Measurements from ENCODE around the gene PIGQ. TPM values are rescaled to one million over a fixed set of nuclear protein-coding genes. Genes with fewer than 3 reads are reported as not detected.

PIGQ gene
- total and polyA plus RNA-seq, 5 experiments from 2014 or later, result 8.8 to 59.0 (median 13.4) TPM

- H3K4me3 Mint-ChIP-seq, result no peak overlapping the region
- POLR2A ChIA-PET, result interaction anchor here (0.9 kb wide), 1 partner anchor 12 kb away, joined by 3 read pairs; no protein-coding TSS in a partner anchor
- ATAC-seq, result no peak
- peaks cover 14 to 32% (median 25%) of the 10 kb centered on the region in 4 donors for H3K4me1 Mint-ChIP-seq
- H3K36me3 Mint-ChIP-seq, result peaks cover 0 to 2% (median 0%) of the 10 kb centered on the region in 3 donors
- no peaks in the 10 kb centered on the region for H3K27me3 Mint-ChIP-seq
- H3K9me3 Mint-ChIP-seq, result peaks cover 0 to 2% (median 0%) of the 10 kb centered on the region in 9 donors
- no peak overlapping the region for H3K27ac Mint-ChIP-seq
- no peak for DNase-seq
Observed at GRCh38 chr16:572865-573650, 3.3 kb downstream of the PIGQ start.

- Mint-ChIP-seq H3K9me3 (no peaks in the 10 kb centered on the region), H3K36me3 (peaks cover 0 to 2% (median 0%) of the 10 kb centered on the region in 3 donors), H3K4me1 (peaks cover 14 to 27% (median 21%) of the 10 kb centered on the region in 4 donors), H3K27me3 (no peaks in the 10 kb centered on the region), H3K27ac (no peak overlapping the region), H3K4me3 (no peak overlapping the region)
- POLR2A ChIA-PET, result interaction anchor here (0.9 kb wide), 1 partner anchor 11 kb away, joined by 3 read pairs; no protein-coding TSS in a partner anchor
- DNase-seq, result no peak
- ATAC-seq, result no peak
Observed at GRCh38 chr16:574021-574760, 4.4 kb downstream of the PIGQ start.

- no peak overlapping the region for H3K27ac Mint-ChIP-seq
- DNase-seq (no peak), ATAC-seq (no peak)
- no peaks in the 10 kb centered on the region for H3K9me3 Mint-ChIP-seq
- H3K4me3 Mint-ChIP-seq, result no peak overlapping the region
- POLR2A ChIA-PET, result interaction anchor here (1.4 kb wide), 1 partner anchor 11 kb away, joined by 3 read pairs; no protein-coding TSS in a partner anchor
- peaks cover 14 to 21% (median 16%) of the 10 kb centered on the region in 4 donors for H3K4me1 Mint-ChIP-seq
- peaks cover 0 to 2% (median 0%) of the 10 kb centered on the region in 3 donors for H3K36me3 Mint-ChIP-seq
- no peaks in the 10 kb centered on the region for H3K27me3 Mint-ChIP-seq
Observed at GRCh38 chr16:575354-576196, 5.8 kb downstream of the PIGQ start.

DNA sequence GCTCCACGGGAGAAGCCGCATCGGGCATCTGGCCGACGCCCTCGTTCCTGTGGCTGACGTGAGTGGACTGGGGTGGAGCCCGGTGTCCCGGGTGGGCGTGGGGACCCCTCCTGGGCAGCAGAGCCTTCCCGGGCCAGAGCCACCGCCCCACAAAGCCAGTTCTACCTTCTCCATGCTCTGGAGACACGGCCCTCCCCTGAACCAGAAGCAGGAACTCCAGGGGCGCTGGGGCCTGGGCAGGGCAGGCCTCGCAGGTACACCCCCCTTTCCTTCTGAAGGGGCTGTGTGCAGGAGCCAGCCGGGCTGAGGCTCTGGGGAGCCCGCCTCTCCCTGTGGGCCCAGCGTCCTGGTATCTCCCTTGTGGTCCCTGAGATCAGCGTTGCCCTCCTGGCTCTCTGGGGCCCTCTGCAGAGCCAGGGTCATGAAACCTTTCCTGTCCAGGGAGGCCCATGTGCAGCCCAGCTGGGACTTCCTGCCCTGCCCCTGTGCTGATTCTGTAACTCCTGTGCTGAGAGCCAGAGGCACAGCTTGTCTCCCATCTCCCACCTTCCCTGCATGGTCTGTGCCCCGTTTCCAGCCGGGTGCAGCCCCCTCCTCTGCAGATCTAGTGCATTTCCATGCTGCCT lies 6.5 kb downstream of the PIGQ start:
- DNase-seq (no peak), ATAC-seq (no peak)
- H3K4me3 Mint-ChIP-seq, result no peak overlapping the region
- POLR2A ChIA-PET, result interaction anchor here (0.5 to 1.4 kb wide), 2 partner anchors 11 to 49 kb away, joined by 3 to 4 read pairs; partner anchors contain the start of gene CAPN15
- no peak overlapping the region for H3K27ac Mint-ChIP-seq
- H3K36me3 Mint-ChIP-seq, result peaks cover 0 to 2% (median 0%) of the 10 kb centered on the region in 3 donors
- H3K27me3 Mint-ChIP-seq, result no peaks in the 10 kb centered on the region
- no peaks in the 10 kb centered on the region for H3K9me3 Mint-ChIP-seq
- peaks cover 7 to 14% (median 9%) of the 10 kb centered on the region in 4 donors for H3K4me1 Mint-ChIP-seq

GRCh38 chr16:576823-577201 lies 7.0 kb downstream of the PIGQ start:
- Mint-ChIP-seq H3K9me3 (no peaks in the 10 kb centered on the region), H3K4me3 (no peak overlapping the region), H3K27me3 (no peaks in the 10 kb centered on the region), H3K36me3 (peaks cover 0 to 2% (median 0%) of the 10 kb centered on the region in 3 donors), H3K4me1 (peaks cover 2 to 9% (median 4%) of the 10 kb centered on the region in 4 donors), H3K27ac (no peak overlapping the region)
- DNase-seq (no peak), ATAC-seq (no peak)
- POLR2A ChIA-PET, result interaction anchor here (0.5 kb wide), 1 partner anchor 50 kb away, joined by 4 read pairs; the partner anchor contains the start of gene CAPN15

- POLR2A ChIA-PET, result interaction anchor here (0.6 to 2.5 kb wide), 2 partner anchors 11 to 76 kb away, joined by 3 to 10 read pairs; no protein-coding TSS in a partner anchor
- Mint-ChIP-seq H3K27ac (no peak overlapping the region), H3K4me1 (peaks cover 0 to 5% (median 2%) of the 10 kb centered on the region in 4 donors), H3K9me3 (no peaks in the 10 kb centered on the region), H3K36me3 (peaks cover 0 to 2% (median 0%) of the 10 kb centered on the region in 3 donors), H3K27me3 (no peaks in the 10 kb centered on the region), H3K4me3 (no peak overlapping the region)
- ATAC-seq (no peak), DNase-seq (no peak)
Observed at GRCh38 chr16:577796-578195, 8.0 kb downstream of the PIGQ start.

DNA sequence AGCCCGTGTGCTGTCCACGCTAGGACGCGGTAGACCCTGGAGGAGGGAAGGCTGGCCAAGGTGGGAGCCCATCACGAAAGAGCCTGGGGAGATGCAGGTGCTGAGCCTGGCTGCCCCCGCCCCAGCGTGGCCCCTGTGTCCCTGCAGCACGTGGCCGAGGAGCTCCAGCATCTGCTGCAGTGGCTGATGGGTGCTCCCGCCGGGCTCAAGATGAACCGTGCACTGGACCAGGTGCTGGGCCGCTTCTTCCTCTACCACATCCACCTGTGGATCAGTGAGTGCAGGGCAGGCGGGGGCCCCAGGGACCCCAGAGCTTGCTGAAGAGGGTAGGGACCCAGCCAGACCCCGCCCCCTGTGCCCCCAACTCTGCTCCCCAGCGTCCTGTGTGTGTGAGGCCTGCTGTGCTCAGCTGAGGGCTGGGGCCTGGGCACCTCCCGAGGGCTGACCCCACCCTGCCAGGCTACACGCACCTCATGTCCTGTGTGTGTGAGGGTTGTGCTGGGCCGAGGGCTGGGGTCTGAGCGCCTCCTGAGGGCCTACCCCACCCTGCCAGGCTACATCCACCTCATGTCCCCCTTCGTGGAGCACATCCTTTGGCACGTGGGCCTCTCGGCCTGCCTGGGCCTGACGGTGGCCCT lies 8.6 kb downstream of the PIGQ start:
- Mint-ChIP-seq H3K4me1 (peaks cover 0 to 5% (median 2%) of the 10 kb centered on the region in 4 donors), H3K27ac (no peak overlapping the region), H3K36me3 (peaks cover 0 to 2% (median 0%) of the 10 kb centered on the region in 3 donors), H3K9me3 (no peaks in the 10 kb centered on the region), H3K27me3 (no peaks in the 10 kb centered on the region), H3K4me3 (no peak overlapping the region)
- ATAC-seq, result no peak
- DNase-seq, result no peak
- POLR2A ChIA-PET, result interaction anchor here (0.6 to 2.5 kb wide), 3 partner anchors 10 to 77 kb away, joined by 3 to 10 read pairs (median 3); partner anchors contain the start of gene METTL26

- Mint-ChIP-seq H3K9me3 (no peaks in the 10 kb centered on the region), H3K27ac (no peak overlapping the region), H3K27me3 (no peaks in the 10 kb centered on the region), H3K4me1 (peaks cover 0 to 5% (median 2%) of the 10 kb centered on the region in 4 donors), H3K4me3 (no peak overlapping the region), H3K36me3 (peaks cover 0 to 2% (median 0%) of the 10 kb centered on the region in 3 donors)
- ATAC-seq (peak; percentile 95 to 96), DNase-seq (peak; percentile 44 to 79 (median 60))
- POLR2A ChIA-PET, result interaction anchor here (1.5 to 2.5 kb wide), 2 partner anchors 10 to 57 kb away, joined by 3 to 10 read pairs; partner anchors contain the start of gene METTL26
Observed at GRCh38 chr16:578870-579405, 9.2 kb downstream of the PIGQ start.

DNA sequence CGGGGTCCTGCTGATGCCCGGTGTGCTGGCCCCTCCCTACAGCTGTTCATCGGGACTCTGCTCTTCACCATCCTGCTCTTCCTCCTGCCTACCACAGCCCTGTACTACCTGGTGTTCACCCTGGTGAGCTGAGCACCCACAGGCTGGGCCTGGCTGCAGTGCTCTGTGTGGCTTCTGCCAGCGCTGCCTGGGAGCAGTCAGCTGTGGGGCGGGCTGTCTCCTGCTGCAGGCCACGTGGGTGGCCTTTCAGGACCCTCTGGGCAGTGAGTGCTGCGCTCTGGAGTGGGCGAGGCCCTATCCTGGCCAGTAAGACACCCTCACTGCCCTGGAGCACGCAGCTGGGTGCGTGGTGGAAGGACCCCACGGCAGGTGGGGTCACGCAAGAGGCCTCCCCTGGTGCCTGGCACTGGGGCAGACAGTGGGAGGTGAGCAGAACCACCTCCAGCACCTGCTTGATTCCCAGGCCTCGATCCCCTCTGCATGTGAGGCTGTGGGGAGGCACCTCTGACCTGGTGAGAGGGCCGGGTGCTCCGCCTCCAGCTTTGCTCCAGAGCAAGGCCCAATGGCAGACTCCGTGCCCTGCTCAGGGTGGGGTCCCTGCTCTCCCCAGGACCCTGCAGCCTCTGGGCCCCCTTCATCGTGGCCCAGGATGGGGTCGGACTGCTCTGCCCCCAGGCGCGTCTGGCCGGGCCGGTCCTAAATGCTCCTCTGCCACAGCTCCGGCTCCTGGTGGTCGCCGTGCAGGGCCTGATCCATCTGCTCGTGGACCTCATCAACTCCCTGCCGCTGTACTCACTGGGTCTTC lies 10.6 kb downstream of the PIGQ start:
- Mint-ChIP-seq H3K4me1 (peaks cover 0 to 5% (median 2%) of the 10 kb centered on the region in 4 donors), H3K27me3 (no peaks in the 10 kb centered on the region), H3K9me3 (no peaks in the 10 kb centered on the region), H3K4me3 (no peak overlapping the region), H3K27ac (no peak overlapping the region), H3K36me3 (no peaks in the 10 kb centered on the region)
- DNase-seq (no peak), ATAC-seq (no peak)
- POLR2A ChIA-PET, result interaction anchor here (2.5 kb wide), 1 partner anchor 8 kb away, joined by 10 read pairs; no protein-coding TSS in a partner anchor

DNA sequence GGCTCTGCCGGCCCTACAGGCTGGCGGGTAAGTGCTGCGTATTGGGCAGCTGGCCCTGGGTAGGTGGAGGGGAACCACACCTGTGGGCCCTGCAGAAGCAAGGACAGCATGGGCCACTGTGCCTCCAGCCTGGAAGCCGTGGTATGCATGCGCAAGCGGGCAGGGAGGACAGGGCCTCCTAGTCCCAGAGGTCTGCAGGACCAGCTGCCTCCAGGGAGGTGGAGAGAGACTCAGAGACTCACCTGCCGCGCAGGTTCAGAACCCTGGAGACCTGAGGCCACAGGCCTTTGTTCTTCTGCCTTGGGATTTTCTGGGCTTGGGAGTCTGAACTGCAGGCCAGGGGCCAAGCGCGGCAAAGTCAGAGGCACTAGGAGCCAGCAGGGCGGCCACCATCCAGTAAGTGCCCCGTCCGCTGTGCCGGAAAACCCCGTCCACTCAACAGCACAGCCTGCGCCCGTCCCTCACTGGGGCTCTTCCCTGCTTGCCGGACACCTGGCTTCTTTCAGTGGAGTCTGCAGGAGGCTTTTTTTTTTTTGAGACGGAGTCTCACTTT lies 11.3 kb downstream of the PIGQ start:
- Mint-ChIP-seq H3K27ac (no peak overlapping the region), H3K9me3 (no peaks in the 10 kb centered on the region), H3K27me3 (no peaks in the 10 kb centered on the region), H3K4me1 (peaks cover 0 to 5% (median 4%) of the 10 kb centered on the region in 4 donors), H3K4me3 (no peak overlapping the region), H3K36me3 (no peaks in the 10 kb centered on the region)
- POLR2A ChIA-PET, result interaction anchor here (0.7 kb wide), 1 partner anchor 31 kb away, joined by 3 read pairs; no protein-coding TSS in a partner anchor
- ATAC-seq (no peak), DNase-seq (no peak)
